ENCODE measurements around the gene GPX2. TPM values are rescaled to one million over a fixed set of nuclear protein-coding genes. Genes with fewer than 3 reads are reported as not detected.

GPX2 gene
- total RNA-seq, 6 experiments from 2014 or later, result not detected

GRCh38 chr14:64983439-64984310 lies 41.1 kb upstream of the GPX2 start:
- H3K27me3 Mint-ChIP-seq (ENCODE audit: insufficient read depth), result peaks cover 5% of the 10 kb centered on the region
- H3K27ac Mint-ChIP-seq, result no peak overlapping the region
- peak overlapping the region; percentile 86 for H3K4me3 Mint-ChIP-seq
- peak; percentile 88 for TF ChIP-seq CTCF (IDR thresholded peaks at IDR 0.05)
- peaks cover 22% of the 10 kb centered on the region for H3K4me1 Mint-ChIP-seq (ENCODE audit: low read depth)
- peak; percentile 45 for DNase-seq
- H3K36me3 Mint-ChIP-seq (ENCODE audit: low read depth), result no peaks in the 10 kb centered on the region
- H3K9me3 Mint-ChIP-seq, result no peaks in the 10 kb centered on the region

- DNase-seq, result peak; percentile 29
- no peak overlapping the region for H3K4me3 Mint-ChIP-seq
- H3K36me3 Mint-ChIP-seq (ENCODE audit: low read depth), result no peaks in the 10 kb centered on the region
Measured at GRCh38 chr14:64979336-64980074, 37.0 kb upstream of the GPX2 start.

GRCh38 chr14:64974563-64974962 lies 32.0 kb upstream of the GPX2 start:
- H3K36me3 Mint-ChIP-seq (ENCODE audit: low read depth), result no peaks in the 10 kb centered on the region
- no peak overlapping the region for H3K27ac Mint-ChIP-seq
- H3K4me1 Mint-ChIP-seq (ENCODE audit: low read depth), result peaks cover 10% of the 10 kb centered on the region
- peaks cover 16% of the 10 kb centered on the region for H3K27me3 Mint-ChIP-seq (ENCODE audit: insufficient read depth)
- TF ChIP-seq CTCF (IDR thresholded peaks at IDR 0.05), result no peak
- no peak for DNase-seq
- H3K4me3 Mint-ChIP-seq, result no peak overlapping the region
- H3K9me3 Mint-ChIP-seq, result no peaks in the 10 kb centered on the region

More at GRCh38 chr14:64979336-64980074, 37.0 kb upstream of the GPX2 start:
- no peak for TF ChIP-seq CTCF (IDR thresholded peaks at IDR 0.05)
- Mint-ChIP-seq H3K9me3 (no peaks in the 10 kb centered on the region), H3K27me3 (ENCODE audit: insufficient read depth) (peaks cover 20% of the 10 kb centered on the region), H3K27ac (no peak overlapping the region), H3K4me1 (ENCODE audit: low read depth) (peaks cover 12% of the 10 kb centered on the region)

GRCh38 chr14:64973826-64974225 lies 31.3 kb upstream of the GPX2 start:
- H3K4me3 Mint-ChIP-seq, result no peak overlapping the region
- no peak for TF ChIP-seq CTCF (IDR thresholded peaks at IDR 0.05)
- H3K27me3 Mint-ChIP-seq (ENCODE audit: insufficient read depth), result peaks cover 16% of the 10 kb centered on the region
- DNase-seq, result no peak
- no peak overlapping the region for H3K27ac Mint-ChIP-seq
- H3K36me3 Mint-ChIP-seq (ENCODE audit: low read depth), result no peaks in the 10 kb centered on the region
- no peaks in the 10 kb centered on the region for H3K9me3 Mint-ChIP-seq
- peaks cover 10% of the 10 kb centered on the region for H3K4me1 Mint-ChIP-seq (ENCODE audit: low read depth)

GRCh38 chr14:64973026-64973442 lies 30.5 kb upstream of the GPX2 start:
- no peak for TF ChIP-seq CTCF (IDR thresholded peaks at IDR 0.05)
- Mint-ChIP-seq H3K4me1 (ENCODE audit: low read depth) (peaks cover 10% of the 10 kb centered on the region), H3K4me3 (peak overlapping the region; percentile 80)

More at GRCh38 chr14:64973026-64973442, 30.5 kb upstream of the GPX2 start:
- Mint-ChIP-seq H3K9me3 (no peaks in the 10 kb centered on the region), H3K36me3 (ENCODE audit: low read depth) (no peaks in the 10 kb centered on the region), H3K27me3 (ENCODE audit: insufficient read depth) (peaks cover 11% of the 10 kb centered on the region), H3K27ac (no peak overlapping the region)
- DNase-seq, result no peak

All from HFFc6 (cell line).